Ascending aorta (tissue), 2 donors: ENCODE results near the gene CCDC71L. TPM values are rescaled to one million over a fixed set of nuclear protein-coding genes. Genes with fewer than 3 reads are reported as not detected.

Experiments used
- DNase-seq, 2 donors: peaks; one replicate each; pipeline ENCODE4 v3.0.0-alpha.2; 2019; ENCODE audit warnings: low spot score in 2 of 2
- H3K27ac ChIP-seq, 2 donors: fragments of 200-600 bp; sonication (generic); one replicate each; pipeline ENCODE4 v1.5.1; 2016 to 2017; ENCODE audit warnings: mild to moderate bottlenecking in 1 of 2
- H3K27me3 ChIP-seq: fragments of 200-600 bp; sonication (generic); one replicate; pipeline ENCODE4 v1.5.1; 2017
- H3K36me3 ChIP-seq, 2 donors: fragments of 200-600 bp; sonication (generic); one replicate each; pipeline ENCODE4 v1.5.1; 2016
- H3K4me1 ChIP-seq, 2 donors: fragments of 200-600 bp; sonication (generic); one replicate each; pipeline ENCODE4 v1.5.1; 2016 to 2017; ENCODE audit warnings: mild to moderate bottlenecking in 1 of 2
- H3K4me3 ChIP-seq, 2 donors: fragments of 200-600 bp; sonication (generic); one replicate each; pipeline ENCODE4 v1.5.1; 2016 to 2017; ENCODE audit warnings: mild to moderate bottlenecking in 1 of 2
- H3K9me3 ChIP-seq, 2 donors: fragments of 200-600 bp; sonication (generic); one replicate each; pipeline ENCODE4 v1.5.1; 2016
- CTCF ChIP-seq, 3 experiments: fragments of 200-600 bp in 2 of 3; fragments of 450-650 bp in 1 of 3; sonication (generic) in 2 of 3; IDR thresholded peaks; one replicate each; pipeline ENCODE4 v1.5.1; 2016 to 2019; ENCODE audit warnings: antibody characterized with exemption in 3 of 3, mild to moderate bottlenecking in 1 of 3, moderate library complexity in 1 of 3
- intact Hi-C: fragments of 100-400 bp; cut with DNase I; formaldehyde crosslinking; loops from one replicate; pipeline ENCODE4 v1.15.1; 2023
- total RNA-seq: library from RNA; depleted of rRNA; stranded (reverse); fragments of >200 nt; gene quantifications from one replicate; pipeline ENCODE4 v1.1.0, GENCODE V29; 2016

Gene CCDC71L
- total RNA-seq, 1 donor from 2014 or later = 46.6 TPM

- Histone ChIP-seq H3K9me3 (peaks cover 0 to 7% of the 10 kb centered on the region in 2 donors), H3K36me3 (no peaks in the 10 kb centered on the region), H3K27ac (no peak overlapping the region), H3K27me3 (no peaks in the 10 kb centered on the region), H3K4me1 (peaks cover 0 to 4% of the 10 kb centered on the region in 2 donors), H3K4me3 (no peak overlapping the region)
- no peak for DNase-seq
- intact Hi-C loops = no loop called here
- TF ChIP-seq CTCF (IDR thresholded peaks at IDR 0.05) = no peak
Observed at GRCh38 chr7:106620034-106620433, 40.9 kb downstream of the CCDC71L start.

- TF ChIP-seq CTCF (IDR thresholded peaks at IDR 0.05) = no peak
- Histone ChIP-seq H3K9me3 (peaks cover 0 to 7% of the 10 kb centered on the region in 2 donors), H3K36me3 (no peaks in the 10 kb centered on the region), H3K27ac (no peak overlapping the region), H3K4me1 (peaks cover 0 to 4% of the 10 kb centered on the region in 2 donors), H3K27me3 (no peaks in the 10 kb centered on the region), H3K4me3 (no peak overlapping the region)
- intact Hi-C loops = no loop called here
- no peak for DNase-seq
Observed at GRCh38 chr7:106619213-106619612, 41.7 kb downstream of the CCDC71L start.

- H3K27me3 ChIP-seq = no peaks in the 10 kb centered on the region
- no peak overlapping the region for H3K4me3 ChIP-seq
- intact Hi-C loops = no loop called here
- no peak for TF ChIP-seq CTCF (IDR thresholded peaks at IDR 0.05)
- DNase-seq = no peak
- no peak overlapping the region for H3K27ac ChIP-seq
- peaks cover 0 to 7% of the 10 kb centered on the region in 2 donors for H3K9me3 ChIP-seq
- peaks cover 0 to 4% of the 10 kb centered on the region in 2 donors for H3K4me1 ChIP-seq
- H3K36me3 ChIP-seq = no peaks in the 10 kb centered on the region
Observed at GRCh38 chr7:106618480-106618879, 42.5 kb downstream of the CCDC71L start.

- no peak for DNase-seq
- H3K9me3 ChIP-seq = peaks cover 0 to 7% of the 10 kb centered on the region in 2 donors
- H3K27me3 ChIP-seq = no peaks in the 10 kb centered on the region
- H3K4me3 ChIP-seq = no peak overlapping the region
- TF ChIP-seq CTCF (IDR thresholded peaks at IDR 0.05) = no peak
- H3K36me3 ChIP-seq = no peaks in the 10 kb centered on the region
- intact Hi-C loops = no loop called here
- no peak overlapping the region for H3K27ac ChIP-seq
- peaks cover 0 to 4% of the 10 kb centered on the region in 2 donors for H3K4me1 ChIP-seq
Observed at GRCh38 chr7:106617860-106618259, 43.1 kb downstream of the CCDC71L start.

GRCh38 chr7:106616708-106617051 is 44.3 kb downstream of the CCDC71L start:
- Histone ChIP-seq H3K27ac (no peak overlapping the region), H3K4me3 (no peak overlapping the region), H3K27me3 (no peaks in the 10 kb centered on the region), H3K9me3 (peaks cover 0 to 9% of the 10 kb centered on the region in 2 donors), H3K4me1 (peaks cover 0 to 4% of the 10 kb centered on the region in 2 donors), H3K36me3 (no peaks in the 10 kb centered on the region)
- TF ChIP-seq CTCF (IDR thresholded peaks at IDR 0.05) = no peak
- DNase-seq = no peak
- intact Hi-C loops = no loop called here
